ENCODE measurements around the gene MAP3K8.

MAP3K8 gene

DNA sequence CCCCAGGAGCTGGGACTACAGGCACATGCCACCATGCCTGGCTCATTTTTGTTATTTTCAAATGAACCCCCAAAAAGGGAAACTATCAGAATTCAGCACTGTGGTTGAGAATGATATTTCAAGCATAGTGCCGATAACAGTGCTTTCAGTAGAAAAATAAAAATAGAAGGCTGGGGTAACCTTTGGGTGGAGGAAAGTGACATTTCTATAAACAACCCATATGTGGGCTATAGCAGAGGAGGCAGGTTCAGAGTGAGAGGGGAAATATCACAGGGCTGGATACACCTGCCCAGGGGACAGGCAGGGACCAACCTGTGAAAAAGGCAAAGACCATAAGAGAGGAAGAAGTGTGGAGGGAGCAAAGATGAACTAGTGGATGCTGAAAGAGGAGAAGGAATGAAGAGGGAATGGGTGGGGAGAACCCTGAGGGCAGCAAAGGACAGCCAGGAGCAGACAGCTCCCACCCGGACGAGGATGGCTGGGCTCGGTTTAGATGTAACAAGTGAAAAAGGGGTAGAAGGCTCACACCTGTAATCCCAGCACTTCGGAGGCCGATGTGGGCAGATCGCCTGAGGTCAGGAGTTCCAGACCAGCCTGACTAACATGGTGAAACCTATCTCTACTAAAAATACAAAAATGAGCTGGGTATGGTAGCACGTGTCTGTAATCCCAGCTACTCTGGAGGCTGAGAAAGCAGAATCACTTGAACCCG lies 56.5 kb downstream of the MAP3K8 start:
- Histone ChIP-seq H3K4me1 (ENCODE audit: control insufficient read depth, insufficient read depth, low read length) (no peaks in the 10 kb centered on the region), H3K9me3 (ENCODE audit: control insufficient read depth, low read length) (no peaks in the 10 kb centered on the region), H3K27me3 (ENCODE audit: control insufficient read depth, insufficient read depth, low read length, poor library complexity, severe bottlenecking) (no peaks in the 10 kb centered on the region), H3K4me3 (ENCODE audit: insufficient read depth, low read depth, low read length) (no peak overlapping the region), H3K27ac (ENCODE audit: insufficient read depth, low read depth, low read length, poor library complexity, severe bottlenecking) (no peak overlapping the region), H3K36me3 (ENCODE audit: control insufficient read depth, insufficient read depth, low read length) (no peaks in the 10 kb centered on the region)
- WGBS, 2 experiments, result 92 to 96% methylated on average over 9 of the region's 9 CpGs

DNA sequence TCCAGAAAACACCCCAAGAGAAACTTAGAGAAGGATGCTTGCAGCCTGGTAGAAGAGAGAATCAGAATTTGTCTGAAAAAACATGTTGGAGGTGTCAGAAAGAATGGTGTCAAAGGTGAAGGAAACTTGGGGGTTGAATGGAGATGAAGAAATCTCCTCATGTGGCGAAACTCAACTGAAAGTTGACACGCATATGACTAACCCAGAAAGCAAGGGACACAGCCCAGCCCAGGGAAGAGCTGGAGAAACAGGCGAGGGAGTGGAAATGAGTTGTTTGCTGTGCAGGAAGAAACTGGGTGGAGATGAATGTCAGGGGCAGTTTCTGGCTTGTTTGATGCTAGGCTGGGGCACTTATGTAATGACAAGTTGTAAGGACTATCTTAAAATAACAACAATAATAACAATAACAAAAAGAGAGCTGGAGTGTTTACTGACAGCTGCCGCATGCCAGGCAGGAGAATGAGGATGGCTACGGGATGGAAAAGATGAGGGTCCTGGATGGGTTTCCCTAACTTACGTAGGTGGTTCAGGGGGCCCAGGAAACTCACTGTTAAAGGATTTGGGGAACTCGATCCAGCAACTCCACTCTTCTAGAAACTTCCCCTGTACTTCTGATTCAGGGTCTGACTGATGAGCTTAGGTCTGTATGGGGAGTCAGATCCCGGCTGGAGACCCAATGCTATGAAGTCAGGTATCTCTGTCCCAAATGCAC lies 57.4 kb downstream of the MAP3K8 start:
- Histone ChIP-seq H3K27me3 (ENCODE audit: control insufficient read depth, insufficient read depth, low read length, poor library complexity, severe bottlenecking) (no peaks in the 10 kb centered on the region), H3K4me3 (ENCODE audit: insufficient read depth, low read depth, low read length) (no peak overlapping the region), H3K9me3 (ENCODE audit: control insufficient read depth, low read length) (no peaks in the 10 kb centered on the region), H3K27ac (ENCODE audit: insufficient read depth, low read depth, low read length, poor library complexity, severe bottlenecking) (no peak overlapping the region), H3K36me3 (ENCODE audit: control insufficient read depth, insufficient read depth, low read length) (no peaks in the 10 kb centered on the region), H3K4me1 (ENCODE audit: control insufficient read depth, insufficient read depth, low read length) (no peaks in the 10 kb centered on the region)
- WGBS, 2 experiments, result 80 to 82% methylated on average over 8 of the region's 8 CpGs

DNA sequence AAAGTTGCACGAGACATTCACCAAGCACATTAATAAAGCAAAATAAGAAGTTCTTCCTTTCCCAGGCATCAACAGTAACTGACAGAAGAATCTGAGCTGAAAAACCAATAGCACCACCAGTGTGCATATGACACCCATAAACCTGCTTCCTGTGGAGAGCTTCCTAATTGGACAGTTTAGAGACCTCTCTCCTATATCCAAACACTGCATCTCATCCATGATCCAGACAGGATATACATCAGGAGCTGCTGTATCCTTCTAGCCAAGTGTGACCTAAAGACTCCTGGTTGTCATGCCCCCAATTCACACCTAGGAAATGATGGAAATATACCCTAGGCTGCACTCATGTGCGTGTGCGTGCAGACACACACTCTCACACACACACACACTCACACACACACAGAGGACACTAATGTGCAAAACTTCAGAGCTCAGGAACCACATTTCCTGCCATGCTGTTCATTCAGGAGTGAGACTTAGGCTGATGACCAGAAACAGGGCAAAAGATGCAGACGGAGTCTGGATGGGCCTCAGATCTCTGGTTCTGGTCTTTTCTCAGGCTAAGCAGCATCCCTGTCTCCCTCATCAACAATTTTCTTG lies 58.0 kb downstream of the MAP3K8 start:
- no peaks in the 10 kb centered on the region for H3K9me3 ChIP-seq (ENCODE audit: control insufficient read depth, low read length)
- WGBS, 2 experiments, result 96 to 97% methylated on average over 4 of the region's 4 CpGs
- no peak overlapping the region for H3K4me3 ChIP-seq (ENCODE audit: insufficient read depth, low read depth, low read length)
- H3K36me3 ChIP-seq (ENCODE audit: control insufficient read depth, insufficient read depth, low read length), result no peaks in the 10 kb centered on the region
- H3K4me1 ChIP-seq (ENCODE audit: control insufficient read depth, insufficient read depth, low read length), result no peaks in the 10 kb centered on the region
- H3K27me3 ChIP-seq (ENCODE audit: control insufficient read depth, insufficient read depth, low read length, poor library complexity, severe bottlenecking), result no peaks in the 10 kb centered on the region
- no peak overlapping the region for H3K27ac ChIP-seq (ENCODE audit: insufficient read depth, low read depth, low read length, poor library complexity, severe bottlenecking)

DNA sequence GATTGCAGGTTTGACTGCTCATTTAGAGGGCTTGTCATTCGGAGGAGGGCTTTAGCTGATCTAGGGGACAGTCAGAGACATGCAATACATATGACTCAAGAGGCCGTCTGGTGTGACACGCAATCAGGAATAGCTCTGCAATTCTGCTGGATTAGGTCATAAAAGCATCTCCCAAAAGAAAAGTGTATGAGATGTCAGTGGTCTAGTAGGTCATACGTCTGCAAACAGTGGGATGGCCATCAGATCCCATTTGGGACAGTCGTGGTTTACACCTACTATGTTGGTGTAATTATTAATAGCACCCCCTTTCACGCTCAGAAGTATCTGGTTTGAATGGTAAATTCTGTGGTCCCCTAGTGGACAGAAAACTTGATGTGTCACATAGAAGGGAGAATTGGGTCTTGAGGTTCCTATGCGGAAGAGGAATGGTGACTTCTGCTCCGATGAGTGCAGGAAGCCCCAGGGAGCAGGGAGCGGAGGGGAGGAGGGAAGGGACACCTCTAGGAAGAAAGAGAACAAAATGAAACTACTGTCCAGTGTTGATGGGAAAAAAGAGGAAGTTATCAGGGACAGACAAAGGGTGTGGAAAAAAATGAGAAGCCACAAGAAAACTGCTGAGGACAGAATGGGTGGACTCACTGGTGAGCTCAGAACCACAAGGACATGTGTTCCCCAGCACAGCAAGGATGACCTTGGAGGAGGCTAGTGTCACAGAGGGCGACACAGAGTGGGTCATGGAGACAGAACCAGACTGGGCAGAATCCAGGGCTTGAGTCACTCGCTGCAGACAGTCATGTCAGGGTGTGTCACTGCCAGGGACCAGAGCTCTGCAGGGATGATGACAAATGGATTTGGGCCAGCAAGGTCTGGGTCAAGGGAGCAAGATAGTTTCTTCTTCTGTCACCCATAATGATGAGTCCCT lies 59.9 kb downstream of the MAP3K8 start:
- no peaks in the 10 kb centered on the region for H3K9me3 ChIP-seq (ENCODE audit: control insufficient read depth, low read length)
- H3K4me1 ChIP-seq (ENCODE audit: control insufficient read depth, insufficient read depth, low read length), result no peaks in the 10 kb centered on the region
- H3K27ac ChIP-seq (ENCODE audit: insufficient read depth, low read depth, low read length, poor library complexity, severe bottlenecking), result no peak overlapping the region
- no peaks in the 10 kb centered on the region for H3K27me3 ChIP-seq (ENCODE audit: control insufficient read depth, insufficient read depth, low read length, poor library complexity, severe bottlenecking)
- no peak overlapping the region for H3K4me3 ChIP-seq (ENCODE audit: insufficient read depth, low read depth, low read length)
- no peaks in the 10 kb centered on the region for H3K36me3 ChIP-seq (ENCODE audit: control insufficient read depth, insufficient read depth, low read length)
- 91 to 92% methylated on average over 11 of the region's 11 CpGs for WGBS, 2 experiments

DNA sequence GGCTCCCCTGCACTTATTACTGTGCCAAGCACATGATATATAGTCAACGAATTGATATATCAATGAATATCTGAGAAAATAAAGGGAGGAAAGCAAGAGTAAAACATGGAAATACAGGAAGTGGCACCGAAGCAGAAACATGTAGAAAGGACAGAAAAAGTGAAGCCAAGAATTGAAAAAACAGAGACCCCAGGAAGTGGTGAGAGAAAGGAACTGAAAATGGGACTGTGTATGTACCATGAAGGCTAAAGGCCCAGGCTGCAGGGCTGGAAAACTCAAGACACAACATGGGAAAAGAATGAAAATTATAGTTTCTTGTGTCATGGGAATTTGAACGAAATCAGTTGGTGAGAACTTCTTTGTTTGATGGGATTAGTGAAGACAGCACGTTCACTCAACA lies 60.6 kb downstream of the MAP3K8 start:
- 94 to 96% methylated on average over 4 of the region's 4 CpGs for WGBS, 2 experiments
- Histone ChIP-seq H3K4me1 (ENCODE audit: control insufficient read depth, insufficient read depth, low read length) (no peaks in the 10 kb centered on the region), H3K36me3 (ENCODE audit: control insufficient read depth, insufficient read depth, low read length) (no peaks in the 10 kb centered on the region), H3K27ac (ENCODE audit: insufficient read depth, low read depth, low read length, poor library complexity, severe bottlenecking) (no peak overlapping the region), H3K9me3 (ENCODE audit: control insufficient read depth, low read length) (no peaks in the 10 kb centered on the region), H3K27me3 (ENCODE audit: control insufficient read depth, insufficient read depth, low read length, poor library complexity, severe bottlenecking) (no peaks in the 10 kb centered on the region), H3K4me3 (ENCODE audit: insufficient read depth, low read depth, low read length) (no peak overlapping the region)

DNA sequence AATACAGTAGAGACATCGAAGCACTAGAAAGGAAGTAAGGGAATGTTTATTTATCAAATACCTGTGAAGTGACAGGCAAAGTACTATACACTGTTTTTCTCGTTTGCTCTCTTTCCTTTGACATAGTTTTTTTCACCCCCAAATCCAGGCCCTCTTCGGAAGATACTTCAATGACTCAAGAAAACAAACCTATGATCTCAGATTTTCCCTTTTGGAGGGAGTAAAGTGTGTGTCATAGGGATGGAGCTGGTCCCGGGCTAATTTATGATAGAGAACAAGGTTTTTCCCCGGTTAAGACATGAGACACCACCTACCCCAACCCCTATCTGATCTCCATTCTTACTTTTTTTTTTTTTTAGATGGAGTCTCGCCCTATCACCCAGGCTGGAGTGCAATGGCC lies 61.7 kb downstream of the MAP3K8 start:
- no peaks in the 10 kb centered on the region for H3K27me3 ChIP-seq (ENCODE audit: control insufficient read depth, insufficient read depth, low read length, poor library complexity, severe bottlenecking)
- 89 to 90% methylated on average over 4 to 5 of the region's 6 CpGs for WGBS, 2 experiments
- H3K27ac ChIP-seq (ENCODE audit: insufficient read depth, low read depth, low read length, poor library complexity, severe bottlenecking), result no peak overlapping the region
- H3K9me3 ChIP-seq (ENCODE audit: control insufficient read depth, low read length), result no peaks in the 10 kb centered on the region
- H3K4me1 ChIP-seq (ENCODE audit: control insufficient read depth, insufficient read depth, low read length), result no peaks in the 10 kb centered on the region
- H3K36me3 ChIP-seq (ENCODE audit: control insufficient read depth, insufficient read depth, low read length), result no peaks in the 10 kb centered on the region
- H3K4me3 ChIP-seq (ENCODE audit: insufficient read depth, low read depth, low read length), result no peak overlapping the region

DNA sequence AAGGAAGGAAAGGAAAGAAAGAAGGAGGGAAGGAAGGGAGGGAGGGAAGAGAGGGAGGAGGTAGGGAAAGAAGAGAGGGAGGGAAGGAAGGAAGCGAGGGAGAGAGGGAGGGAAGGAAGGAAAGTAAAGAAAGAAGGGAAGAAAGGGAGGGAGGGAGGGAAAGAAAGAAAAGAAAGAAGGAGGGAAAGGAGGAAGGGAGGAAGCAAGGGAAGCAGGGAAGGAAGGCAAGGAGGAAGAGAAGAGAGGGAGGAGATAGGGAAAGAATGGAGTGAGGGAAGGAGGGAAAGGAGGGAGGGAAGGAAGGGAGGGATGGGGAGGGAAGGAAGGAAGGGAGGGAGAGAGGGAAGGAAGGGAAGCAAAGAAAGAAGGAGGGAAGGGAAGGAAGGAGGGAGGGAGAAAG lies 65.8 kb downstream of the MAP3K8 start:
- no peaks in the 10 kb centered on the region for H3K9me3 ChIP-seq (ENCODE audit: control insufficient read depth, low read length)
- WGBS, 2 experiments, result 89 to 96% methylated on average over 1 of the region's 1 CpG
- H3K27me3 ChIP-seq (ENCODE audit: control insufficient read depth, insufficient read depth, low read length, poor library complexity, severe bottlenecking), result no peaks in the 10 kb centered on the region
- H3K4me1 ChIP-seq (ENCODE audit: control insufficient read depth, insufficient read depth, low read length), result peaks cover 8% of the 10 kb centered on the region
- no peak overlapping the region for H3K4me3 ChIP-seq (ENCODE audit: insufficient read depth, low read depth, low read length)
- no peak overlapping the region for H3K27ac ChIP-seq (ENCODE audit: insufficient read depth, low read depth, low read length, poor library complexity, severe bottlenecking)
- H3K36me3 ChIP-seq (ENCODE audit: control insufficient read depth, insufficient read depth, low read length), result no peaks in the 10 kb centered on the region

DNA sequence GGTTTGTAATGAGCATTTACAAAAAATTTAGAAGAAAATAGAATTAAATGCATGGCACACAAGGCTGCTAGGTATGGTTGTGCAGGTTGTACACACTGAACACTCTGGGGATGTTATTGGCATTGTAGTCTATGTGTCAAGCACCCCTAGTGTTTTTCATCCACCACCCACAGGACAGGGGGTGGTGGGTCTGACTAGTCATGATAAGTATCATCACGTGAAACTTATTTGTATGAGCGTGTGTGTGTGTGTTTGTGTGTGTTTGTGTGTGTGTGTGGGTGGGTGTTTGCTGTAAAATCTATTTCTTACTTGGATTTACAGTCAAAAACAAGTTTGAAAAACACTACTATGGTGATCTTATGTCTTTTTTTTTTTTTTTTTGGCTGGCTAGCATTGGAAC lies 66.5 kb downstream of the MAP3K8 start:
- H3K9me3 ChIP-seq (ENCODE audit: control insufficient read depth, low read length), result no peaks in the 10 kb centered on the region
- H3K4me3 ChIP-seq (ENCODE audit: insufficient read depth, low read depth, low read length), result no peak overlapping the region
- peaks cover 8% of the 10 kb centered on the region for H3K4me1 ChIP-seq (ENCODE audit: control insufficient read depth, insufficient read depth, low read length)
- H3K27me3 ChIP-seq (ENCODE audit: control insufficient read depth, insufficient read depth, low read length, poor library complexity, severe bottlenecking), result no peaks in the 10 kb centered on the region
- no peaks in the 10 kb centered on the region for H3K36me3 ChIP-seq (ENCODE audit: control insufficient read depth, insufficient read depth, low read length)
- 96 to 100% methylated on average over 2 of the region's 2 CpGs for WGBS, 2 experiments
- no peak overlapping the region for H3K27ac ChIP-seq (ENCODE audit: insufficient read depth, low read depth, low read length, poor library complexity, severe bottlenecking)

DNA sequence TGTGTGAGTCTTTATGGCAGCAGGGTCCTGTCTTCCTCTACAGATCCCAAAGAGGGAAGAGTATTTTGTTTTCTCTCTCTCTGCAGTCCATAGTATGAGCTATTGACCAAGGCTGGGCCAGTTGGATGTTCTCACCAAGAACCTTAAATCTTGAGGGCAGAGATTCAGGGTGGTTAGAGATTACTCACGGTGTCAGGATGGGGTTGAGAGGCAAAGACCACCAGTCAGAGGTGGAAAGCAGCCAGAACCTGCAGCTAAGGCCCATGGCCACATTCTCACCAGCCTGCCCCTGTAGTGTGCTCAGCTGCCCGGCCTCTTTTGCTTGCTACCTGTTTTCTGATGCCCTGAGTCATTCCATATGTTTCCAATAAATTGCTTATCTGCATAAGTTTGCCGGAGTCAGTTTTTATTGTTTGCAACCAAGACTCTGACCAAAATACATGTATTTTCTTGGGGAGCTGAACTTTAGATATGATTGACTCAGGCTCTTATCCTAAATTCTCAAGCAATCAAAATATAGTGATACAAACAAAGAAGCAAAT lies 67.0 kb downstream of the MAP3K8 start:
- Histone ChIP-seq H3K4me1 (ENCODE audit: control insufficient read depth, insufficient read depth, low read length) (peaks cover 8% of the 10 kb centered on the region), H3K9me3 (ENCODE audit: control insufficient read depth, low read length) (no peaks in the 10 kb centered on the region), H3K4me3 (ENCODE audit: insufficient read depth, low read depth, low read length) (no peak overlapping the region), H3K27ac (ENCODE audit: insufficient read depth, low read depth, low read length, poor library complexity, severe bottlenecking) (no peak overlapping the region), H3K36me3 (ENCODE audit: control insufficient read depth, insufficient read depth, low read length) (no peaks in the 10 kb centered on the region), H3K27me3 (ENCODE audit: control insufficient read depth, insufficient read depth, low read length, poor library complexity, severe bottlenecking) (no peaks in the 10 kb centered on the region)
- 79% methylated on average over 3 of the region's 3 CpGs for WGBS, 2 experiments
